ENCODE results near the gene CLEC4M. TPM values are rescaled to one million over a fixed set of nuclear protein-coding genes. Genes with fewer than 3 reads are reported as not detected.

Gene CLEC4M
- total RNA-seq, 4 donors from 2014 or later: not detected

DNA sequence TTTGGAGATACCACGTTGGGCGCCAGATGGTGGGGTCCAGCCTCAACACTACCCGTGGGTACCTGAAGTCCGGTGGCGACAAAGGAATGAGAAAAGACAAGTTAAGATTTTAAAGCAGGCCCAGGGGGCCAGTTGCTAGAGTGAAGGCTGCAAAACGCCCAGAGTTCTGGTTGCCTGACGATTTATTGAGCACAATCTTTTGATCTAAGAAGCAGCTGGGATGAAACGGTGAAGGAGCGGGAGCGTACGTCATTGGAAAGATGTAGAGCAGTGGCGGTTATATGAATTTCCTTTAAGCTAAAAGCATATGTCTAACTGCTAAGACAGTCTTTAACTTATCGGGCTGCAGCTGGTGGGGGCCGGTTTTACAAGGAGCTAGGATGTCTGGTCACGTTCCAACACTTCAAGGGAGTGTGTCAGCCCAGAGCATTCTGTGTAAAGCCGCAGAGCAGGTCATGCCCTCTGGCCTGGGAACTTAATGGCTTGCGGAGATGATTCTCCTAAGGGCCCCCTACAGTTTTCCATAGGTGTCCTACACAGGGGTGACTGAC, 38.1 kb downstream of the CLEC4M start:
- no peaks in the 10 kb centered on the region for H3K9me3 ChIP-seq
- no peak overlapping the region for H3K4me3 ChIP-seq
- no peak overlapping the region for H3K27ac ChIP-seq
- H3K36me3 ChIP-seq: no peaks in the 10 kb centered on the region
- intact Hi-C loops (cut with DNase I; ENCODE audit: low total_unique reads): loop anchor here (2.0 kb wide), 1 partner anchor 120 kb away; the partner anchor contains the start of gene TRAPPC5
- ATAC-seq (no peak), DNase-seq (no peak)
- H3K4me1 ChIP-seq: no peaks in the 10 kb centered on the region
- peaks cover 20 to 38% (median 28%) of the 10 kb centered on the region in 3 donors for H3K27me3 ChIP-seq
- in situ Hi-C loops (cut with MboI; ENCODE audit: low sequenced_read_pairs in 4 of 4): loop anchor here in 3 of 4 donors (10.0 to 25.0 kb wide), 4 partner anchors 146 to 714 kb away; no protein-coding TSS in a partner anchor
- TF ChIP-seq, protein P1, sequence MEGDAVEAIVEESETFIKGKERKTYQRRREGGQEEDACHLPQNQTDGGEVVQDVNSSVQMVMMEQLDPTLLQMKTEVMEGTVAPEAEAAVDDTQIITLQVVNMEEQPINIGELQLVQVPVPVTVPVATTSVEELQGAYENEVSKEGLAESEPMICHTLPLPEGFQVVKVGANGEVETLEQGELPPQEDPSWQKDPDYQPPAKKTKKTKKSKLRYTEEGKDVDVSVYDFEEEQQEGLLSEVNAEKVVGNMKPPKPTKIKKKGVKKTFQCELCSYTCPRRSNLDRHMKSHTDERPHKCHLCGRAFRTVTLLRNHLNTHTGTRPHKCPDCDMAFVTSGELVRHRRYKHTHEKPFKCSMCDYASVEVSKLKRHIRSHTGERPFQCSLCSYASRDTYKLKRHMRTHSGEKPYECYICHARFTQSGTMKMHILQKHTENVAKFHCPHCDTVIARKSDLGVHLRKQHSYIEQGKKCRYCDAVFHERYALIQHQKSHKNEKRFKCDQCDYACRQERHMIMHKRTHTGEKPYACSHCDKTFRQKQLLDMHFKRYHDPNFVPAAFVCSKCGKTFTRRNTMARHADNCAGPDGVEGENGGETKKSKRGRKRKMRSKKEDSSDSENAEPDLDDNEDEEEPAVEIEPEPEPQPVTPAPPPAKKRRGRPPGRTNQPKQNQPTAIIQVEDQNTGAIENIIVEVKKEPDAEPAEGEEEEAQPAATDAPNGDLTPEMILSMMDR (IDR thresholded peaks at IDR 0.05 in 4 of 5, conservative IDR thresholded peaks at IDR 0.05 in 1 of 5): no peak
- TF ChIP-seq POLR2A (IDR thresholded peaks at IDR 0.05): no peak

DNA sequence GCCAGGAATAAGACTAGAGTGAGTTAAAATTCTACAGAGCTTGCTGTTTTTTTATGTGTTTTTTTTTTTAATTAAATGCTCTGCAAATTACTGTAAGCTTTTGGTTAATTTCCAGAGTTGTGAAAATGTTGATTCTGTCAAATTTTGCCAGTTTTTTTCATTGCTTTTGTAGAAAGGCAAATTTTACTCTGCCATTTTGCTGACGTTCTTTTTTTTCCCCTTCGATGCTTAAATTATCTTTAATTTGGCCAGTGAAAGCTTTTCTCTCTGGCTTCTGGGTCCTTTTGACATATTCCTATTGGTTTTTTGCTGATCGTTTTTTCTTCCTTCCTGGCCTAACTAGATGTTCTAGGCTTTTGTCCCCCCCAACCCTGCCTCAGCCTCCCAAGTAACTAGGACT, 43.2 kb downstream of the CLEC4M start:
- DNase-seq: no peak
- in situ Hi-C loops (cut with MboI; ENCODE audit: low sequenced_read_pairs in 4 of 4): loop anchor here in 3 of 4 donors (10.0 to 25.0 kb wide), 4 partner anchors 151 to 719 kb away; no protein-coding TSS in a partner anchor
- Histone ChIP-seq H3K36me3 (no peaks in the 10 kb centered on the region), H3K27me3 (peaks cover 6 to 17% (median 15%) of the 10 kb centered on the region in 3 donors), H3K4me3 (no peak overlapping the region), H3K4me1 (no peaks in the 10 kb centered on the region), H3K27ac (no peak overlapping the region), H3K9me3 (peaks cover 0 to 6% (median 0%) of the 10 kb centered on the region in 3 donors)
- no peak for ATAC-seq
- TF ChIP-seq, protein P1 (IDR thresholded peaks at IDR 0.05 in 4 of 5, conservative IDR thresholded peaks at IDR 0.05 in 1 of 5): no peak
- TF ChIP-seq POLR2A (IDR thresholded peaks at IDR 0.05): no peak
- intact Hi-C loops (cut with DNase I; ENCODE audit: low total_unique reads): no loop called here

DNA sequence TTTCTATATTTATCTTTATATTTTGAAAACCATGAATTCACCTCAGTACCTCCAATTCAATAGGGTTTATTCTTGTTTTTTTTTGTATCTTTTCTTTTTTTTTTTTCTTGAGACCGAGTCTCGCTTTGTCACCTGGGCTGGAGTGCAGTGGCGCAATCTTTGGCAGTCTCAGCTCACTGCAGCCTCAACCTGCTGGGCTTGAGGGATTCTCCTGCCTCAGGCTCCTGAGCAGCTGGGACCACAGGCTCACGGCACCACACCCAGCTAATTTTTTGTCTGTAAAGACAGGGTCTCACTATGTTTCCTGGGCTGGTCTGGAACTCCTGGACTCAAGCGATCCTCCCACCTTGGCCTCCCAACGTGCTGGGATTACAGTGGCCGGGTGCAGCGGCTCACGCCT, 43.8 kb downstream of the CLEC4M start:
- Histone ChIP-seq H3K9me3 (peaks cover 0 to 6% (median 0%) of the 10 kb centered on the region in 3 donors), H3K36me3 (no peaks in the 10 kb centered on the region), H3K27me3 (peaks cover 5 to 21% (median 15%) of the 10 kb centered on the region in 3 donors), H3K4me1 (no peaks in the 10 kb centered on the region), H3K27ac (no peak overlapping the region), H3K4me3 (no peak overlapping the region)
- in situ Hi-C loops (cut with MboI; ENCODE audit: low sequenced_read_pairs in 4 of 4) (loop anchor here in 3 of 4 donors (10.0 to 25.0 kb wide), 4 partner anchors 152 to 720 kb away; no protein-coding TSS in a partner anchor), intact Hi-C loops (cut with DNase I; ENCODE audit: low total_unique reads) (no loop called here)
- ATAC-seq (no peak), DNase-seq (no peak)
- TF ChIP-seq POLR2A (IDR thresholded peaks at IDR 0.05): no peak
- TF ChIP-seq, protein P1 (IDR thresholded peaks at IDR 0.05 in 4 of 5, conservative IDR thresholded peaks at IDR 0.05 in 1 of 5): no peak

DNA sequence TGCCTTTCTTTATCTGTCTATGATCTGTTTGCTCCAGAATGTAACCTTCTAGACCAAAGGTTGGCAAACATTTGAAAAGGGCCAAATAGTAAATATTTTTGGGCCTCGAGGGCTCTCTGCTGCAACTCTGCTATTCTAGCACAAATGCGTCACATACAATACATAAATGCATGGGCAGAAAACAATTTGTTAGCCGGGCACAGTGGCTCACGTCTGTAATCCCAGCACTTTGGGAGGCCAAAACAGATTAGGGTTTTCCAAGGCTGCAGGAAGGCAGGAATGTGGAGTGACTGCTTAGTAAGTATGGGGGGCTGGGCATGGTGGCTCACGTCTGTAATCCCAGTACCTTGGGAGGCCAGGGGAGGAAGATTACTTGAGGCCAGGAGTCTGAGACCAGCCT, 45.1 kb downstream of the CLEC4M start:
- Histone ChIP-seq H3K36me3 (no peaks in the 10 kb centered on the region), H3K27me3 (peaks cover 5 to 26% (median 15%) of the 10 kb centered on the region in 3 donors), H3K4me1 (no peaks in the 10 kb centered on the region), H3K9me3 (peaks cover 0 to 6% (median 0%) of the 10 kb centered on the region in 3 donors), H3K4me3 (no peak overlapping the region), H3K27ac (no peak overlapping the region)
- no peak for TF ChIP-seq POLR2A (IDR thresholded peaks at IDR 0.05)
- TF ChIP-seq, protein P1 (IDR thresholded peaks at IDR 0.05 in 4 of 5, conservative IDR thresholded peaks at IDR 0.05 in 1 of 5): no peak
- no peak for ATAC-seq
- in situ Hi-C loops (cut with MboI; ENCODE audit: low sequenced_read_pairs in 4 of 4) (loop anchor here in 3 of 4 donors (10.0 to 25.0 kb wide), 4 partner anchors 153 to 721 kb away; no protein-coding TSS in a partner anchor), intact Hi-C loops (cut with DNase I; ENCODE audit: low total_unique reads) (no loop called here)
- no peak for DNase-seq

Measured in gastrocnemius medialis (tissue), 4 donors.